GM12875 (cell line): ENCODE measurements around the gene TTC13.
A peak's percentile ranks its signal among the peaks of the same experiment; 100 is the strongest.

Experiments used
- H3K4me3 ChIP-seq: one replicate; pipeline ENCODE4 v1.5.1; 2011; ENCODE audit warnings: low read depth, low read length, control low read depth
- TF ChIP-seq, protein P1 (sequence below): IDR thresholded peaks from 2 replicates; pipeline ENCODE4 v1.5.1; 2011; ENCODE audit warnings: low read depth, mild to moderate bottlenecking, control low read depth, inconsistent platforms, low read length, moderate library complexity, borderline replicate concordance; ENCODE audit not compliant: insufficient read depth

The TTC13 gene

DNA sequence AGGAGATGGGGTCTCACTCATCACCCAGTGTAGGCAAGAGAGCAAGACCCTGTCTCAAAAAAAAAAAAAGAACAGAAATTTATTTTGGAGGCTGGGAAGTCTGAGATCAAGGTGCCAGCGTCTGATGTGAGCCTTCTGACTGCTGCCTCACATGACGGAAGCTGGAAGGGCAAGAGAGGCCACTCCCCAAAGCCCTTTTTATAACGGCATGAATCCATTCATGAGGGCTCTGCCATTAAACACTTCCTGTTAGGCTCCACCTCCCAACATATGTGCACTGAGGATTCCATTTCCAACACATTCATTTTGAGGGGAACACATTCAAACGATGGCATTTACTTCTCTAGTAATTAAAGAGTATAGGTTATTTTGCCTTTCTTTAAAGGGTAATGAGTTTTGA, 59.5 kb downstream of the TTC13 start:
- H3K4me3 ChIP-seq, result no peak overlapping the region
- TF ChIP-seq, protein P1, sequence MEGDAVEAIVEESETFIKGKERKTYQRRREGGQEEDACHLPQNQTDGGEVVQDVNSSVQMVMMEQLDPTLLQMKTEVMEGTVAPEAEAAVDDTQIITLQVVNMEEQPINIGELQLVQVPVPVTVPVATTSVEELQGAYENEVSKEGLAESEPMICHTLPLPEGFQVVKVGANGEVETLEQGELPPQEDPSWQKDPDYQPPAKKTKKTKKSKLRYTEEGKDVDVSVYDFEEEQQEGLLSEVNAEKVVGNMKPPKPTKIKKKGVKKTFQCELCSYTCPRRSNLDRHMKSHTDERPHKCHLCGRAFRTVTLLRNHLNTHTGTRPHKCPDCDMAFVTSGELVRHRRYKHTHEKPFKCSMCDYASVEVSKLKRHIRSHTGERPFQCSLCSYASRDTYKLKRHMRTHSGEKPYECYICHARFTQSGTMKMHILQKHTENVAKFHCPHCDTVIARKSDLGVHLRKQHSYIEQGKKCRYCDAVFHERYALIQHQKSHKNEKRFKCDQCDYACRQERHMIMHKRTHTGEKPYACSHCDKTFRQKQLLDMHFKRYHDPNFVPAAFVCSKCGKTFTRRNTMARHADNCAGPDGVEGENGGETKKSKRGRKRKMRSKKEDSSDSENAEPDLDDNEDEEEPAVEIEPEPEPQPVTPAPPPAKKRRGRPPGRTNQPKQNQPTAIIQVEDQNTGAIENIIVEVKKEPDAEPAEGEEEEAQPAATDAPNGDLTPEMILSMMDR, result no peak

DNA sequence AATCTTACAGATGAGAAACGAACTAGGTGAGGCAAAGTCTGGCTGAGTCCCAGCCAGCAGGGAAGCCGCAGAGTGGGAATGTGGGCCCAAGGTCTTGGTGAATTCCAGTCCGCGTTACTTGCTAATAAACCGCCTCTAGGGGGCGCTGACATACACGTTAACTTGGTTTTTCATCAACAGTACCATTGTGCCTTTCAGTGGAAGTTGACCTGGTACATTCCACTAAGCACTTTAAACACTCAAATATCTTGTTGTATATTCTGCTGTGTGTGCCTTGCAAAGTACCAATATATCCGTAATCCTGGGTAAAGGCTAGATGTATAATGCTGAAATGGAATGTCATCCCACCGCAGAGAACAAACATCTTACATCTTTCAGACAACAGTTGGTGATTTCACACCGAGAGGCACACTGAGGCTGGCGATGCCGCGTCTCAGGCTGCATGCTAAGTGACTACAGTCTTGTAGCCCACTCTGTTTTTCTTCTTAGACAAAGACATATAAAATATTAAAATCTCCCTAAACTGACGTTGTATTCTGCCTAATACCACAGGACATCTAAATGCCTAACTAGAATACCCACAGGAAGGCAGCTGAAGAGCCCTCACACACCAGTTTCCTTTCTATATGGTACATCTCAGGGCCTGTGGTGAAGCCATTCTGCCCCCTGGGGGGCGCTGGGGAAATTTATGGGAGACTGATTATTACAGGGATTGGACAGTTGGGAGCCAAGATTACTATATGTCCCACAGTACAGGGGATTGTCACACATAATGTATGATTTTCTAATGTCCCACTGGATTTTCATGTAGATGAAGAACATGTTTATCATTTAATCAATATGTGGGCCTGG, 61.2 kb downstream of the TTC13 start:
- TF ChIP-seq, protein P1, result peak; percentile 64
- H3K4me3 ChIP-seq, result no peak overlapping the region

DNA sequence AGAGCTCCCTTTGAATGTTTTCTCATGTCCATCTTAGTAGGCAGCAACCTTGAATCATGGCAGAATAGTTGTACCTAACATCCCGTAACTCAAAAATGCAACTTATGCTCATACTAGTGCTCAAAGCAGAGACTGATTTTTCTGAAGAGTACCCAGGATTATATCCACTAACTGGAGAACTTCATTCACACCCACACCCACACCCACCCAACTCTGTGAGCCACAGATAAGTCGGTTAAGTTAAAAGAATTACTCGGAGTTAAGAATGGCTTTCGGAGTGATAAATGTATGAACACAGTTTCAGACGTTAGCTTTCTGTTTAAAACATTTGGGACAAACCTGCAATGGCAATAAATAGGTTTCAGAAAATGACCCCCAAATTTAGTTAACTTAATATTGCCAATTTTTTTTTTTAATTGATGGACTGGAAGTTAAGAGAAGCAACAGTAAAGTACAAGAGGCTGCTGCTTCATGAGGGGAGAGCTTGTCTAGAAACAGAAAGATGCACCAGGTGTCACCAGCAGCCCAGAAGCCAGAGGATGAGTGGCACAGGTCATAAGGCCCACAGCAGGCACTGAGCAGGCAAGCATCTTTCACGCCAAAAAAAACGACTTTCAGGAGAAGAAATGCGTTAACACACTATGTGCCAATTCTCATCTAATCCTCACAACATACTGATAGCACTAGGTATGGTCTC, 61.9 kb downstream of the TTC13 start:
- no peak overlapping the region for H3K4me3 ChIP-seq
- TF ChIP-seq, protein P1, result no peak

DNA sequence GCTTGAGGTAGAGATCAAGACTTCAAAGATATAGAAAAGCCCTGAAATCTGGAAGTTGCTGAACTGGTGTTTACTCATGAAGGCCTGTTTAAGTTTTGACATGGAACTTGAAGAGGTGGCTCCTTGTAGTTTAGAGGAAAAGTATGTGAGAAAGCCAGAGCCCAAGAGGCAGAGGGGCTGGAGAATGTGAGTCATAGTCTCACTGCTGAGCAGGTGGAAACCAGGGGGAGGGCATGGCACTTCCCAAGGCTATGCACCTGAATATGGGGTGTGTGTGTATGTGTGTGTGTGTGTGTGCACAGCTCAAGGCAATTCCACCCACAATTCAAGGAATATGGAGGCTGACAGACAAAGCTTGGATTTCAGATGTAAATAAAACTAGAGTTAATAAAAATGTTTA, 63.6 kb downstream of the TTC13 start:
- TF ChIP-seq, protein P1, result no peak
- no peak overlapping the region for H3K4me3 ChIP-seq

DNA sequence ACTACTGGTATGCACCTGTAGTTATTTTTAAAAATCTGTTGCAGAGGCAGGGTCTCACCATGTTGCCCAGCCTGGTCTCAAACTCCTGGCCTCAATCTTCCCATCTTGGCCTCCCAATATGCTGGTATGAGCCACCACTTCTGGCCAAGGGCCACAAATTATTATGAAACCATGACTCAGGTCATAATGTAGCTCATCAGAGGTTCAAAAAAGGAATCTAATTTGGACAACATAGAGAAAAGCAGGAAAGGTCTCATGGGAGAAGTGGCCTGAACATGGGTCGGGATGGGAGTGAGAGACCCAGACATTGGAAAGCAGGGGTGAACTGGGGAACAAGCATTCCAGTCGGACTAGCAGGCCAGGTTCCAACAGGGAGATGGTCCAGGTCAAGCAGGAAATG, 65.2 kb downstream of the TTC13 start:
- TF ChIP-seq, protein P1, result no peak
- no peak overlapping the region for H3K4me3 ChIP-seq

DNA sequence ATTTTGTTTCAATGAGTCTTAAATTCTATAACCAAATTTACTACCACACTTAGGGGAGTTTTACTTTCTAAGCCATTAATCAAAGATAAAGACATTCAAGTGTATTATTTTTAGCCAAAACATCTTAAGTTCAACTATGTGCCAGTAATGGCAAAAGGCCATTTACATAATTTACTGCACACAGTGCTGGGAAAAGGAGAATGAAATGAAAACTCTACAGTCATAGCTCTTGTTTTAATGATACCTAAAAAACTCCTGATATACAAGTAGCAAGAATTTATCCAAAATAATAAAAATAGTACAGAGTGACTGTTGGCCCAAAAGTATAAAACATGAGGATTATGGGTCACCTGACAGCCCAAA, 67.9 kb downstream of the TTC13 start:
- TF ChIP-seq, protein P1, result no peak
- H3K4me3 ChIP-seq, result no peak overlapping the region
